Panc1 (cell line): ENCODE results near the gene IL11RA. TPM values are rescaled to one million over a fixed set of nuclear protein-coding genes. Genes with fewer than 3 reads are reported as not detected.

ENCODE experiments used
- ATAC-seq: fragments of 200-7000 bp; cut with Tn5 transposase; 2 replicates; pipeline ENCODE4 v1.9.1; 2020; ENCODE audit warnings: mild to moderate bottlenecking, moderate library complexity
- BruUV-seq: library from RNA; stranded (reverse); fragments of 400-500 nt; replicated peaks from 2 replicates; lab custom pipeline; 2021; lab: Mats Ljungman, UMichigan
- CTCF ChIA-PET: fragments of 300-600 bp; sonication (Branson Sonifier 250); formaldehyde crosslinking; loops from one replicate; lab custom pipeline; 2022; ENCODE audit warnings: antibody characterized with exemption; lab: Charles Lee
- POLR2A ChIA-PET: fragments of 300-600 bp; sonication (Branson Sonifier 250); formaldehyde crosslinking; loops from one replicate; lab custom pipeline; 2022; ENCODE audit warnings: antibody characterized with exemption; lab: Charles Lee
- DNase-seq: peaks from one replicate; pipeline ENCODE4 v3.0.0-alpha.2; 2010; ENCODE audit warnings: low read depth, low spot score
- H3K27ac ChIP-seq: 2 replicates; pipeline ENCODE4 v1.5.1; 2011; ENCODE audit warnings: mild to moderate bottlenecking, low read length, inconsistent platforms
- H3K27me3 ChIP-seq: fragments of 200-500 bp; sonication (Bioruptor generic); 2 replicates; pipeline ENCODE4 v1.6.0; 2014; ENCODE audit warnings: low read length, inconsistent platforms; ENCODE audit not compliant: control insufficient read depth, insufficient read depth
- H3K36me3 ChIP-seq: fragments of 200-500 bp; sonication (Bioruptor generic); 2 replicates; pipeline ENCODE4 v1.5.1; 2014; ENCODE audit warnings: inconsistent platforms, mild to moderate bottlenecking, low read length, moderate library complexity; ENCODE audit not compliant: control insufficient read depth, insufficient read depth
- H3K4me1 ChIP-seq: 2 replicates; pipeline ENCODE4 v1.5.1; 2011; ENCODE audit warnings: inconsistent platforms, mild to moderate bottlenecking, low read length, moderate library complexity; ENCODE audit not compliant: control insufficient read depth, insufficient read depth
- H3K4me3 ChIP-seq, 2 experiments: 2 replicates each; pipeline ENCODE4 v1.5.1; 2011 to 2012; ENCODE audit warnings: low read depth in 2 of 2, low read length in 2 of 2, mild to moderate bottlenecking in 2 of 2, inconsistent platforms in 1 of 2, moderate library complexity in 1 of 2
- H3K9me3 ChIP-seq: fragments of 200-500 bp; sonication (Bioruptor generic); 2 replicates; pipeline ENCODE4 v1.5.1; 2014; ENCODE audit warnings: low read depth, mild to moderate bottlenecking, inconsistent platforms, low read length, moderate library complexity; ENCODE audit not compliant: control insufficient read depth, insufficient read depth
- CTCF ChIP-seq: fragments of 450-650 bp; IDR thresholded peaks from 2 replicates; pipeline ENCODE4 v1.5.1; 2017; ENCODE audit warnings: mild to moderate bottlenecking
- POLR2AphosphoS5 ChIP-seq: IDR thresholded peaks from 2 replicates; pipeline ENCODE4 v1.6.1; 2012; ENCODE audit warnings: mild to moderate bottlenecking, low read depth, low read length, moderate library complexity
- REST ChIP-seq, 2 experiments: IDR thresholded peaks; 2 replicates each; pipeline ENCODE4 v1.6.1; 2011 to 2012; ENCODE audit warnings: low read depth in 2 of 2, control low read depth in 1 of 2, low read length in 1 of 2, mild to moderate bottlenecking in 1 of 2, moderate library complexity in 1 of 2; ENCODE audit not compliant: insufficient read depth in 1 of 2
- SIN3A ChIP-seq: IDR thresholded peaks from 2 replicates; pipeline ENCODE4 v1.6.1; 2012; ENCODE audit warnings: low read depth, mild to moderate bottlenecking, low read length, moderate library complexity, borderline replicate concordance; ENCODE audit not compliant: insufficient read depth
- TCF7L2 ChIP-seq: IDR thresholded peaks from 2 replicates; pipeline ENCODE4 v1.6.1; 2011; ENCODE audit warnings: mild to moderate bottlenecking, low read depth, low read length, inconsistent platforms
- in situ Hi-C: cut with HindIII; loops from 2 replicates; pipeline ENCODE4 v1.10.0; 2016; ENCODE audit warnings: low sequenced_read_pairs, low pct_unique_long_range_greater_than_20kb
- intact Hi-C: fragments of 100-400 bp; cut with micrococcal nuclease; formaldehyde crosslinking; loops from one replicate; pipeline ENCODE4 v1.10.0; 2022; ENCODE audit not compliant: unreplicated experiment
- total RNA-seq: library from RNA; stranded (reverse); gene quantifications from one replicate; pipeline ENCODE4 v1.2.1, GENCODE V29; 2021; ENCODE audit not compliant: unreplicated experiment

IL11RA gene
- total RNA-seq, 1 experiment from 2014 or later: 21.6 TPM

GRCh38 chr9:34655394-34655793 lies 3.4 kb downstream of the IL11RA start:
- intact Hi-C loops (no loop called here), in situ Hi-C loops (no loop called here)
- no peaks in the 10 kb centered on the region for H3K9me3 ChIP-seq
- TF ChIP-seq CTCF (no peak), REST (IDR thresholded peaks at IDR 0.05; ENCODE audit: insufficient read depth in 1 of 2, low read depth in 2 of 2, low read length in 1 of 2) (no peak), TCF7L2 (no peak), SIN3A (no peak), POLR2AphosphoS5 (no peak)
- ChIA-PET POLR2A (no interaction called here), CTCF (interaction anchor here (0.7 to 1.6 kb wide), 2 partner anchors 9 to 10 kb away, joined by 4 to 6 read pairs; partner anchors contain the start of gene GALT)
- H3K36me3 ChIP-seq: no peaks in the 10 kb centered on the region
- BruUV-seq: no TSS peak
- peaks cover 25% of the 10 kb centered on the region for H3K4me1 ChIP-seq
- no peak overlapping the region for H3K27ac ChIP-seq
- H3K4me3 ChIP-seq: no peak overlapping the region
- no peak for DNase-seq
- no peak for ATAC-seq
- no peaks in the 10 kb centered on the region for H3K27me3 ChIP-seq

GRCh38 chr9:34656992-34657391 lies 5.0 kb downstream of the IL11RA start:
- intact Hi-C loops (no loop called here), in situ Hi-C loops (no loop called here)
- Histone ChIP-seq H3K36me3 (no peaks in the 10 kb centered on the region), H3K4me1 (peaks cover 14% of the 10 kb centered on the region), H3K27me3 (no peaks in the 10 kb centered on the region), H3K27ac (no peak overlapping the region), H3K9me3 (no peaks in the 10 kb centered on the region), H3K4me3 (no peak overlapping the region)
- ATAC-seq (no peak), DNase-seq (no peak)
- ChIA-PET CTCF (interaction anchor here (1.6 kb wide), 1 partner anchor 11 kb away, joined by 4 read pairs; the partner anchor contains the start of gene GALT), POLR2A (no interaction called here)
- TF ChIP-seq REST (IDR thresholded peaks at IDR 0.05; ENCODE audit: insufficient read depth in 1 of 2, low read depth in 2 of 2, low read length in 1 of 2) (no peak), POLR2AphosphoS5 (no peak), SIN3A (no peak), TCF7L2 (no peak), CTCF (no peak)
- no TSS peak for BruUV-seq
